ENCODE results near the gene TECR. TPM values are rescaled to one million over a fixed set of nuclear protein-coding genes. Genes with fewer than 3 reads are reported as not detected.

The TECR gene
- total and polyA plus RNA-seq, 2 of the 13 experiments (the other 11 are each of a cell fraction or from before 2014, with no cell fraction given), result 54.9 to 121 TPM

DNA sequence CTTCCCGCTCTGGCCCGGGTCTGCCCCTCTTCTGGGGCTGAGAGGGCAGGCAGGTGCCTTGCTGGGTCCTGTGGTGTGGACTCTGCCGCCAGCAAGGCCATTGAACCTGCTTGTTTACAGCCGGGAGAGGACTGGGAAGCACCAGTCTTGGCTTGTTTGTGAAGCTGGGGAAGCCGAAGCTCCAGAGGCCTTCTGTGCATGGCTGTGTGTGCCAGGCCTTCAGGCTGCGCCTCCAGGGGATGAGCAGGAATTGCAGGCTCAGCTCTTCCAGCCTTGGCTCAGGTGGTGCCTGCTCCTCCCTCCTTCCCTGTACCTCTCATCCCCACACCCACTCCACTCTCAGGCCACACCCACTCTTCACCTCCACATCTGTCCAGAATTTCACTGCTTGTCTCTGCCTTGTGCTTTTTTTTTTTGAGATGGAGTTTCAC, 25.0 kb downstream of the TECR start (continued):
- TF ChIP-seq ZNF33A (CRISPR knock-in tag; IDR thresholded peaks at IDR 0.05; ENCODE audit: borderline replicate concordance) (no peak), ZMYM3 (CRISPR knock-in tag; IDR thresholded peaks at IDR 0.05) (peak; percentile 50), ZNF441 (CRISPR knock-in tag; IDR thresholded peaks at IDR 0.05; ENCODE audit: borderline replicate concordance) (0 out of 2 replicates have a peak, but pooled peaks have one; percentile 16), TRIM24 (CRISPR knock-in tag; IDR thresholded peaks at IDR 0.05) (no peak), ZBTB38 (CRISPR knock-in tag; IDR thresholded peaks at IDR 0.05) (peak; percentile 72), ZNF724P (CRISPR knock-in tag; IDR thresholded peaks at IDR 0.05; ENCODE audit: borderline replicate concordance) (no peak), ZNF367 (CRISPR knock-in tag; IDR thresholded peaks at IDR 0.05; ENCODE audit: borderline replicate concordance) (no peak), SCMH1 (CRISPR knock-in tag; IDR thresholded peaks at IDR 0.05; ENCODE audit: borderline replicate concordance) (no peak), ASH2L (IDR thresholded peaks at IDR 0.05; ENCODE audit: insufficient read length, low read depth, low read length) (no peak), MAFF (IDR thresholded peaks at IDR 0.05; ENCODE audit: low read depth, low read length) (peak; percentile 77), PCBP1 (IDR thresholded peaks at IDR 0.05; ENCODE audit: borderline replicate concordance, low read depth, low read length) (no peak), PHF21A (CRISPR knock-in tag; IDR thresholded peaks at IDR 0.05) (peak; percentile 53; the same call in 1 of the 2 replicates), ZNF747 (CRISPR knock-in tag; IDR thresholded peaks at IDR 0.05; ENCODE audit: borderline replicate concordance) (no peak), POLR2G (IDR thresholded peaks at IDR 0.05; ENCODE audit: low read depth, low read length) (no peak), KDM6A (CRISPR knock-in tag; IDR thresholded peaks at IDR 0.05; ENCODE audit: low read depth) (no peak), ISX (CRISPR knock-in tag; conservative IDR thresholded peaks at IDR 0.05) (no peak), ZNF569 (CRISPR knock-in tag; IDR thresholded peaks at IDR 0.05; ENCODE audit: borderline replicate concordance) (no peak)
- TF ChIP-seq, protein P1, sequence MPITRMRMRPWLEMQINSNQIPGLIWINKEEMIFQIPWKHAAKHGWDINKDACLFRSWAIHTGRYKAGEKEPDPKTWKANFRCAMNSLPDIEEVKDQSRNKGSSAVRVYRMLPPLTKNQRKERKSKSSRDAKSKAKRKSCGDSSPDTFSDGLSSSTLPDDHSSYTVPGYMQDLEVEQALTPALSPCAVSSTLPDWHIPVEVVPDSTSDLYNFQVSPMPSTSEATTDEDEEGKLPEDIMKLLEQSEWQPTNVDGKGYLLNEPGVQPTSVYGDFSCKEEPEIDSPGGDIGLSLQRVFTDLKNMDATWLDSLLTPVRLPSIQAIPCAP (CRISPR knock-in tag; IDR thresholded peaks at IDR 0.05; ENCODE audit: low read depth), result no peak
- TF ChIP-seq, protein P2, sequence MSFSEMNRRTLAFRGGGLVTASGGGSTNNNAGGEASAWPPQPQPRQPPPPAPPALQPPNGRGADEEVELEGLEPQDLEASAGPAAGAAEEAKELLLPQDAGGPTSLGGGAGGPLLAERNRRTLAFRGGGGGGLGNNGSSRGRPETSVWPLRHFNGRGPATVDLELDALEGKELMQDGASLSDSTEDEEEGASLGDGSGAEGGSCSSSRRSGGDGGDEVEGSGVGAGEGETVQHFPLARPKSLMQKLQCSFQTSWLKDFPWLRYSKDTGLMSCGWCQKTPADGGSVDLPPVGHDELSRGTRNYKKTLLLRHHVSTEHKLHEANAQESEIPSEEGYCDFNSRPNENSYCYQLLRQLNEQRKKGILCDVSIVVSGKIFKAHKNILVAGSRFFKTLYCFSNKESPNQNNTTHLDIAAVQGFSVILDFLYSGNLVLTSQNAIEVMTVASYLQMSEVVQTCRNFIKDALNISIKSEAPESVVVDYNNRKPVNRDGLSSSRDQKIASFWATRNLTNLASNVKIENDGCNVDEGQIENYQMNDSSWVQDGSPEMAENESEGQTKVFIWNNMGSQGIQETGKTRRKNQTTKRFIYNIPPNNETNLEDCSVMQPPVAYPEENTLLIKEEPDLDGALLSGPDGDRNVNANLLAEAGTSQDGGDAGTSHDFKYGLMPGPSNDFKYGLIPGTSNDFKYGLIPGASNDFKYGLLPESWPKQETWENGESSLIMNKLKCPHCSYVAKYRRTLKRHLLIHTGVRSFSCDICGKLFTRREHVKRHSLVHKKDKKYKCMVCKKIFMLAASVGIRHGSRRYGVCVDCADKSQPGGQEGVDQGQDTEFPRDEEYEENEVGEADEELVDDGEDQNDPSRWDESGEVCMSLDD (CRISPR knock-in tag; IDR thresholded peaks at IDR 0.05; ENCODE audit: borderline replicate concordance), result no peak
- TF ChIP-seq, protein P3, sequence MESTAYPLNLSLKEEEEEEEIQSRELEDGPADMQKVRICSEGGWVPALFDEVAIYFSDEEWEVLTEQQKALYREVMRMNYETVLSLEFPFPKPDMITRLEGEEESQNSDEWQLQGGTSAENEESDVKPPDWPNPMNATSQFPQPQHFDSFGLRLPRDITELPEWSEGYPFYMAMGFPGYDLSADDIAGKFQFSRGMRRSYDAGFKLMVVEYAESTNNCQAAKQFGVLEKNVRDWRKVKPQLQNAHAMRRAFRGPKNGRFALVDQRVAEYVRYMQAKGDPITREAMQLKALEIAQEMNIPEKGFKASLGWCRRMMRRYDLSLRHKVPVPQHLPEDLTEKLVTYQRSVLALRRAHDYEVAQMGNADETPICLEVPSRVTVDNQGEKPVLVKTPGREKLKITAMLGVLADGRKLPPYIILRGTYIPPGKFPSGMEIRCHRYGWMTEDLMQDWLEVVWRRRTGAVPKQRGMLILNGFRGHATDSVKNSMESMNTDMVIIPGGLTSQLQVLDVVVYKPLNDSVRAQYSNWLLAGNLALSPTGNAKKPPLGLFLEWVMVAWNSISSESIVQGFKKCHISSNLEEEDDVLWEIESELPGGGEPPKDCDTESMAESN (CRISPR knock-in tag; conservative IDR thresholded peaks at IDR 0.05), result no peak
- TF ChIP-seq, protein P4, sequence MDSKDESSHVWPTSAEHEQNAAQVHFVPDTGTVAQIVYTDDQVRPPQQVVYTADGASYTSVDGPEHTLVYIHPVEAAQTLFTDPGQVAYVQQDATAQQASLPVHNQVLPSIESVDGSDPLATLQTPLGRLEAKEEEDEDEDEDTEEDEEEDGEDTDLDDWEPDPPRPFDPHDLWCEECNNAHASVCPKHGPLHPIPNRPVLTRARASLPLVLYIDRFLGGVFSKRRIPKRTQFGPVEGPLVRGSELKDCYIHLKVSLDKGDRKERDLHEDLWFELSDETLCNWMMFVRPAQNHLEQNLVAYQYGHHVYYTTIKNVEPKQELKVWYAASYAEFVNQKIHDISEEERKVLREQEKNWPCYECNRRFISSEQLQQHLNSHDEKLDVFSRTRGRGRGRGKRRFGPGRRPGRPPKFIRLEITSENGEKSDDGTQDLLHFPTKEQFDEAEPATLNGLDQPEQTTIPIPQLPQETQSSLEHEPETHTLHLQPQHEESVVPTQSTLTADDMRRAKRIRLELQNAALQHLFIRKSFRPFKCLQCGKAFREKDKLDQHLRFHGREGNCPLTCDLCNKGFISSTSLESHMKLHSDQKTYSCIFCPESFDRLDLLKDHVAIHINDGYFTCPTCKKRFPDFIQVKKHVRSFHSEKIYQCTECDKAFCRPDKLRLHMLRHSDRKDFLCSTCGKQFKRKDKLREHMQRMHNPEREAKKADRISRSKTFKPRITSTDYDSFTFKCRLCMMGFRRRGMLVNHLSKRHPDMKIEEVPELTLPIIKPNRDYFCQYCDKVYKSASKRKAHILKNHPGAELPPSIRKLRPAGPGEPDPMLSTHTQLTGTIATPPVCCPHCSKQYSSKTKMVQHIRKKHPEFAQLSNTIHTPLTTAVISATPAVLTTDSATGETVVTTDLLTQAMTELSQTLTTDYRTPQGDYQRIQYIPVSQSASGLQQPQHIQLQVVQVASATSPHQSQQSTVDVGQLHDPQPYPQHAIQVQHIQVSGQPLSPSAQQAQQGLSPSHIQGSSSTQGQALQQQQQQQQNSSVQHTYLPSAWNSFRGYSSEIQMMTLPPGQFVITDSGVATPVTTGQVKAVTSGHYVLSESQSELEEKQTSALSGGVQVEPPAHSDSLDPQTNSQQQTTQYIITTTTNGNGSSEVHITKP (CRISPR knock-in tag; IDR thresholded peaks at IDR 0.05; ENCODE audit: low read depth), result no peak
